Lung (tissue), 12 donors: ENCODE measurements around the gene AKR7A3. TPM values are rescaled to one million over a fixed set of nuclear protein-coding genes. Genes with fewer than 3 reads are reported as not detected.

Experiments
- ATAC-seq: fragments of 200-7000 bp; cut with Tn5 transposase; one replicate; pipeline ENCODE4 v1.9.1; 2020; ENCODE audit warnings: moderate number of reproducible peaks; ENCODE audit not compliant: insufficient read depth, low FRiP score
- DNase-seq, 3 donors: peaks; one replicate each; pipeline ENCODE4 v3.0.0-alpha.2; 2013 to 2017
- H3K27ac ChIP-seq, 2 donors: one replicate each; pipeline ENCODE4 v1.5.1; 2013; ENCODE audit warnings: mild to moderate bottlenecking in 2 of 2, moderate library complexity in 2 of 2, control low read depth in 1 of 2, inconsistent platforms in 1 of 2, low read depth in 1 of 2, low read length in 1 of 2
- H3K27me3 ChIP-seq, 3 donors: one replicate each; pipeline ENCODE4 v1.5.1; 2013; ENCODE audit warnings: low read length in 2 of 3; ENCODE audit not compliant: control insufficient read depth in 3 of 3, insufficient read depth in 3 of 3
- H3K36me3 ChIP-seq, 4 donors: one replicate each; pipeline ENCODE4 v1.5.1; 2013; ENCODE audit warnings: low read length in 4 of 4, mild to moderate bottlenecking in 1 of 4, moderate library complexity in 1 of 4; ENCODE audit not compliant: control insufficient read depth in 4 of 4, insufficient read depth in 4 of 4
- H3K4me1 ChIP-seq, 5 donors: one replicate each; pipeline ENCODE4 v1.5.1; 2013; ENCODE audit warnings: low read length in 5 of 5, mild to moderate bottlenecking in 2 of 5, moderate library complexity in 1 of 5; ENCODE audit not compliant: control insufficient read depth in 5 of 5, insufficient read depth in 5 of 5
- H3K4me3 ChIP-seq: one replicate; pipeline ENCODE4 v1.5.1; 2013; ENCODE audit warnings: mild to moderate bottlenecking, control low read depth, moderate library complexity
- H3K9ac ChIP-seq, 2 donors: one replicate each; pipeline ENCODE4 v1.5.1; 2013; ENCODE audit warnings: low read length in 2 of 2, control low read depth in 1 of 2; ENCODE audit not compliant: insufficient read depth in 1 of 2
- H3K9me3 ChIP-seq, 4 donors: one replicate each; pipeline ENCODE4 v1.5.1; 2013; ENCODE audit warnings: low read length in 3 of 4, mild to moderate bottlenecking in 1 of 4, moderate library complexity in 1 of 4; ENCODE audit not compliant: control insufficient read depth in 4 of 4, insufficient read depth in 3 of 4
- CTCF ChIP-seq: IDR thresholded peaks from 2 replicates; pipeline ENCODE4 v1.5.1; 2012; ENCODE audit warnings: mild to moderate bottlenecking; ENCODE audit errors: control extremely low read depth, extremely low read depth
- WGBS, 2 donors: extraction: QIAGEN DNeasy Blood & Tissue Kit; methylation state at CpG; one replicate each; pipeline ENCODE4 v1.1.7; 2013; 5-methylcytosine and 5-hydroxymethylcytosine counted together
- polyA plus RNA-seq, 2 donors: library from polyadenylated mRNA; stranded (reverse); fragments of 200-250 nt; gene quantifications; one replicate each; pipeline ENCODE4 v1.2.1, GENCODE V29; 2013
- total RNA-seq, 2 donors: library from RNA; depleted of rRNA in 1 of 2; stranded (reverse); fragments of >200 nt in 1 of 2; gene quantifications; one replicate each; pipeline ENCODE4 v1.2.1, GENCODE V29; 2014 to 2021
- donor health status: control.
- donor health status: control.
- donor health status: Bipolar disorder and iron deficiency.
- donor health status: healthy.
- donor health status: DM: yes; HTN: yes; CAD: no.

Gene AKR7A3
- total and polyA plus RNA-seq, 4 donors, result 0.23 to 1.3 (median 0.82) TPM

GRCh38 chr1:19268445-19268844 lies 20.1 kb downstream of the AKR7A3 start:
- TF ChIP-seq CTCF, result no peak
- Histone ChIP-seq H3K4me1 (peaks cover 0 to under 1% (median 0%) of the 10 kb centered on the region in 5 donors), H3K9me3 (peaks cover 0 to under 1% (median 0%) of the 10 kb centered on the region in 4 donors), H3K36me3 (no peaks in the 10 kb centered on the region), H3K27ac (no peak overlapping the region), H3K4me3 (no peak overlapping the region), H3K9ac (no peak overlapping the region), H3K27me3 (peaks cover 0 to 3% (median 0%) of the 10 kb centered on the region in 3 donors)
- WGBS, 2 donors, result 86 to 91% methylated on average over 11 of the region's 11 CpGs
- ATAC-seq (no peak), DNase-seq (no peak)

GRCh38 chr1:19262744-19263143 lies 25.8 kb downstream of the AKR7A3 start:
- 92 to 94% methylated on average over 5 of the region's 5 CpGs for WGBS, 2 donors
- ATAC-seq (no peak), DNase-seq (no peak)
- Histone ChIP-seq H3K27me3 (no peaks in the 10 kb centered on the region), H3K4me1 (no peaks in the 10 kb centered on the region), H3K9ac (no peak overlapping the region), H3K27ac (no peak overlapping the region), H3K4me3 (no peak overlapping the region), H3K9me3 (no peaks in the 10 kb centered on the region), H3K36me3 (peaks cover 7 to 26% (median 13%) of the 10 kb centered on the region in 4 donors)
- no peak for TF ChIP-seq CTCF

- no peak for TF ChIP-seq CTCF
- Histone ChIP-seq H3K4me3 (no peak overlapping the region), H3K27ac (no peak overlapping the region), H3K4me1 (no peaks in the 10 kb centered on the region), H3K9ac (no peak overlapping the region), H3K9me3 (no peaks in the 10 kb centered on the region), H3K27me3 (no peaks in the 10 kb centered on the region), H3K36me3 (peaks cover 11 to 33% (median 16%) of the 10 kb centered on the region in 4 donors)
- WGBS, 2 donors, result 80 to 92% methylated on average over 5 of the region's 5 CpGs
- DNase-seq (no peak), ATAC-seq (no peak)
Measured at GRCh38 chr1:19262047-19262446, 26.5 kb downstream of the AKR7A3 start.
